Measurements from ENCODE around the gene MEPCE.
"Not testable (repeated sequence)": the region's sequence is repeated elsewhere in the genome, so short reads cannot be mapped to it uniquely, and the experiment has no call there.

The MEPCE gene

DNA sequence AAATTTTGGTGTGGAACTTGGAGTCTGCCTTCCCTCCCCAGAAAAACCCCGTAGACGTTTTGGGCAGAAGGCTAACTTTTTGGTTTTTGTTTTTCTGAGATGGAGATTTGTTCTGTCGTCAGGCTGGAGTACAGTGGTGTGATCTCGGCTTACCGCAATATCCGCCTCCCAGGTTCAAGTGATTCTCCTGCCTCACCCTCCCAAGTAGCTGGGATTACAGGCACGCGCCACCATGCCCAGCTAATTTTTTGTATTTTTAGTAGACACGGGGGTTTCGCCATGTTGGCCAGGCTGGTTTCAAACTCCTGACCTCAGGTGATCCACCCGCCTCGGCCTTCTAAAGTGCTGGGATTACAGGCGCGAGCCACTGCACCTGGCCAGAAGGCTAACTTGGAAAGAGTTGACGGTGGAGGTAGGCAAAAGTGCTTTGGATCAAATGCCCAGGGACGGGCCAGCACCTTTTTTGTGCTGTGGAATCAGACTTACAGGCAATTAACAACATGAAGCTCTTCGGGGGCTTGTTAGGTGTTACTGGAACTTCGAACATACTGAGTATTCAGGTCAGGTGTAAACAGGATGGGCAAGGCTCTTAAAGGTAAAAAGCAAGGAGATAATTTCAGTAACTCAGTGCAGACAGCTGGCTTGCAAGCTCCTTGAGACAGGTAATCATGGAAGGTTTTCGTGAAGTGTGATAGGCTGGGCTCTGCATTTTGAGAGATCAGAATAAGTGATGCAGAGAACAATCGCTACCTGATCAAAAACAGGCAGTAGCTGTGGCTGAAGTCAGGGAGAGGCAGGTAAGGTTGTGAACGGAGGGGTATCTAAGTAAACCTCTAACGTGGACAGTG, 4.9 kb downstream of the MEPCE start:
- no peak for DNase-seq

DNA sequence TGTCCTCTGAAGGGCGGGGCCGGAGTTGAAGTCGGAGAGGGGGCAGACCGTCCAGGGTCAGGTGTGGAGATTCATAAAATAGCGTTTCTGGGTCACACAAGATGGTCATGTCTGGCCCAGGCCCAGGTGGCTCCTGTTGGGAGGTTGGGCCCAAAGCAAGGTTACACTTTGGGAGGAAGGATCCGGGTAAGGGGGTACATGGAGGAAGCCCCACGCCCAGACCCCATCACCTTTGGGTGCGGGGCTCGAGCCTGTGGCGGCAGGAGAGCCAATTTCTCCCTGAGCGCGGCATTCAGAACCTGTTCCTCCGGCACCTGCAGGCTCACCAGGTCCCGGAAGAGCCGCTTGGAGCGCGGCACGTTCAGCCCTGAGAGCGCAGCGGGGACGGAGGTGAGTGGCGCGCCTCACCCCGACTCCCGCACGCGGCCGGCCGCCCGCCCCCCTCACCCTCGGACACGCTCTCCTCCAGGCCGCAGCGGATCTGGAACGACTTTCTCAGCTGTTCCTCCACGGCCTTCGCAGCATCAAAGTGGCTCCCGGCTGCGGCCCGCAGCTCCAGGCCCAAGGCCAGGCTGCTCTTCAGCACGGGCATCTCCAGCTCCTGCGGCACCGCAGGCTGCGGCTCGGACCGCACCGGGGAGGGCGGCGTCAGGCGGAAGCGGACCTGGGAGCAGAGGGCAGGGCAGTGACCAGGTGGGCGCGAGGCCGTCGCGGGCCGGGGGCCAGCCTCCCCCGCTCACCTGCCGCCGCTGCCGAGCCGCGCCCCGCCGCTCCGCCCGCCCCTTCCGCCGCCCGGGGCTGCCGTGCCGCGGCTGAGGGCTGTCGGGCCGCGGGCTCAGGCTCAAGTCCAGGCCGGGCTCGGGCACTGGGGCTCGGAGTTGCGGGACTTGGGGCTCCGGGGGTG, 6.0 kb downstream of the MEPCE start:
- DNase-seq = no peak

DNA sequence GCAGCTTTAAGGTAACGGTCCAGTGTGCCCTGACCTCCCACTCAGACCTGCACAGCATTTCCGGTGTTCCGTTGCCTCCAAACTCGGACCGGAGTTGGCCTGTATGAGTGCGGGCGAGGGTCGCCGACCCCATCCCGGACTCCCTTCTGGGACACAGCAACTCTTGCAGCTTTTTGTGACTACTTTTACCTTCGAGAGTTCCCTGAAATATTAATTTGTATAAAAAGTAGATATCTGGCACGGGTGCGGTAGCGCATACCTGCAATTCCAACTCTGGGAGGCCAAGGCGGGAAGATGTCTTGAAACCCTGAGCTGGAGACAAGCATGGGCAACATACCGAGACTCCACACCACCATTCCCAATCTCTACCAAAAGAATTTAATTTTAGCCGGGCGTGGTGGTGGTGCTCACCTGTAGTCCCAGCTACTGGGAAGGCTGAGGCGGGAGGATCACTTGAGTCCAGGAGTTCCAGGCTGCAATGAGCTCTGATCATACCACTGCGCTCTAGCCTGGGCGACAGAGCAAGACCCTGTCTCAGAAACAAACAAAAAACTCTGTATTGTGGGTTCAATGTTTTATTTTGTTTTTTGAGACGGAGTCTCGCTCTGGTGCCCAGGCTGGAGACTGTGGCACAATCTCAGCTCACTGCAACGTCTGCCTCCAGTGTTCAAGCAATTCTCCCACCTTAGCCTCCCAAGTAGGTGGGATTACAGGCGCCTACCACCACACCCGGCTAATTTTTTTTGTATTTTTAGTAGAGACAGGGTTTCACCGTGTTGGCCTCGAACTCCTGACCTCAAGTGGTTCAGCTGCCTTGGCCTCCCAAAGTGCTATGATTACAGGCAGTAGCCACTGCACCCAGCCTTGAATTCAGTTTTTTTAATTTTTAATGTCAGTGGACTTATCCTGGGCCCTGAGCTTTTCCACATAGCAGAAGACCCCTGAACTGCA, 7.8 kb downstream of the MEPCE start:
- no peak for DNase-seq

DNA sequence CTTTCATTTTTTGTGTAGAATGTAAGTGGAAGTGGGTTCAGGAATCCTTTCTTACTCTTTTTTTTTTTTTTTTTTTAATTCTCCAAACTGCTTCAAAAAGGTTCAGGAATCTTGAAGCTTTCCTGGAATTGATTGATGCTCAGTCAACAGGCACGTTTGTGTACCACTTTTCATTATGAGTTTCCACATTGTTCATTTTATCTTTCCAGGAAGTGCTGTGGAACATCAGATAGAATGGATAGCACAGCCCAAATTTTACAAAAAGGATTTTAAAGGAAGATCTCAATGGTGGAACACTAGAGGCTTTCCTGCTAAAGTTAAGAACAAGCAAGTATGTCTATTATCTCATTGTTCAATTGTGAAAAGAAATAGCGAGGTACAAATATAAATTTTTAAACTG, 8.5 kb downstream of the MEPCE start:
- DNase-seq = no peak

DNA sequence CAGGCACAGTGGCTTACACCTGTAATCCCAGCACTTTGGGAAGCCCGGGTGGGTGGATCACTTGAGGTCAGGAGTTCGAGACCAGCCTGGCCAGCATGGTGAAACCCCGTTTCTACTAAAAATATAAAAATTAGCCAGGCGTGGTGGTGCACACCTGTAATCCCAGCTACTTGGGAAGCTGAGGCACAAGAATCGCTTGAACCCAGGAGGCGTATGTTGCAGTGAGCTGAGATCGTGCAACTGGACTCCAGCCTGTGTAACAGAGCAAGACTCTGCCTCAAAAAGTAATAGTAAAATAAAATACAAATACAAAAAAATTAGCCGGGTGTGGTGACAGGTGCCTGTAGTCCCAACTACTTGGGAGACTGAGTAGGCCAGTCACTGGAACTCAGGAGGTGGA, 9.1 kb downstream of the MEPCE start:
- DNase-seq = not testable (repeated sequence)

DNA sequence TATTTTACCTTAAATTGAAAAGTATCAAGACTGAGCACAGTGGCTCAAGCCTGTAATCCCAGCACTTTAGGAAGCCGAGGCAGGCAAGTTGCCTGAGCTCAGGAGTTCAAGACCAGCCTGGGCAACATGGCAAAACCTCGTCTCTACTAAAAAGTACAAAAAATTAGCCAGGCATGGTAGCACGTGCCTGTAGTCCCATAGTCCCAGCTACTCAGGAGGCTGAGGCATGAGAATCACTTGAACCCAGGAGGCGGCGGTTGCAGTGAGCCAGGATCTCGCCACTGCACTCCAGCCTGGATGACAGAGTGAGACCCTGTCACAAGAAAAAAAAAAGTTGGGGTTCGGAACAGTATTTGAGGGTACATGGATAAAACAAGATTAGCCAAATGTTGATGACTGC, 9.6 kb downstream of the MEPCE start:
- not testable (repeated sequence) for DNase-seq

DNA sequence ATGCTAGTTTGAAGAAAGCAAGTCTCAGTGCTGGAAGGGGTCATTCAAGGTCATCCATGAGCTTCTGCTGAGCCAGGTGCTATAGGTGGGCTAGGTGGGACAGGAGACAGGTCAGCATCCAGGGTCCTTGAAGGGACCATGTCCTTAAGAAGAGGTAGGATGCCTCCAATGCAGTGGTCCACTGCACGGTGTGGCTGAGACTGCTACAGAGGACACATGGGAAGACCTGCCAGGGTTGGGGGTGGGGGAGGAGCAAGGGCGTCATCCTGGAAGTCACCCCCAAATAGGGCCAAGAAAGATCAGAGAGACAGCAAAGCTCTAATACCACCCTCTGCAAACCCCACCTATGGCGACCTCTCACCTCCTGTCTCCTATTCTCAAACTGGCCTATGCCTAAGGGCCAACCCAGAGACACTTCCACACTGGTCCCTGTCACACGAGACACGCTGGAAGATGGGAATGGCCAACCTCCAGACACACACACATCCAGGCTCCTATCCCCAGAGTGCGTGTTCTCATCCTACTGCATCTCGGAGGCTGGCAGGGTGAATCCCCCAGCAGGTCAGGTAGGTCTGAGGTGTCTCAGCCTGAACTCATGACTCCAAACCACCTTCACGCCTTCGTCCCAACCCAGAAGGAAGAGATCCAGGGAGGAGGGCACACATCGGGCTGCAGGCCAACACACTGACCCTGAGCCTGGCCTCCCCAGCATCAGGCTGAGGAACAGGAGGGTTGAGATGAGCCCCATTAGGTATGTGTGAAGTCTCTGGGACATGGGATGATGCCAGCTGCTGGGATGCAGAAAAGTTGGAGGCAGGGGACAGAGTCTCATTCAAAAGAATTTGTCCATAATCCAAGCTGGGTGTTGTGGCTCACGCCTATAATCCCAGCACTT, 12.3 kb downstream of the MEPCE start:
- DNase-seq = no peak

DNA sequence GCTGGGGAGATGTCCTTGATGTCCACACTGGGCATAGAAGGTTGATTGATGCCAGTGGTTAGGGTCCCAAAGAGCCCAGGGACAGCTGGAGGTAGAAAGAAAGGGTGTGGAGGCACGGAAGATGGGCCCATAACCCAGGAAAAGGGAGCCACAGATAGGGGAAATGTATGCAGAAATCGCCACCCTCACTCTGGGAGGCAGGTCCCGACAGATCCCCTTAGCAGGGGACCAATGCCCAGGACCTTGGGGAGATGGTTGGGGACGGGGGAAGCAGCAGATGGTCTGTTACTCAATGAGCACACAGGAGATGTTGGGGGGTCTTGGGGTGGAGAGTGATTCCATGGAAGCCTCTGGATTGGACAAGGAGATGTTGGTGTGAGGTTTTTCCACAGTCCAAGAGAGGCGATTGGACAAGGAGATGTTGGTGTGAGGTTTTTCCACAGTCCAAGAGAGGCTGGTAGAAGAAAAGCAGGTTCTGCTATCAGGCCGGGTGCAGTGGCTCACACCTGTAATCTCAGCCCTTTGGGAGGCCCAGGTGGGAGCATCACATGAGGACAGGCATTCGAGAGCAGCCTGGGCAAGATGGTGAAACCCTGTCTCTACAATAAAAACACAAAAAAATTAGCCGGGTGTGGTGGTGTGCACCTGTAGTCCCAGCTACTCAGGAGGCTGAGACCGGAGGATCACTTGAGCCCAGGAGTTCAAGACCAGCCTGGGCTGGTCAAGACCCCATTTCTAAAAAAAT, 13.6 kb downstream of the MEPCE start:
- no peak for DNase-seq

DNA sequence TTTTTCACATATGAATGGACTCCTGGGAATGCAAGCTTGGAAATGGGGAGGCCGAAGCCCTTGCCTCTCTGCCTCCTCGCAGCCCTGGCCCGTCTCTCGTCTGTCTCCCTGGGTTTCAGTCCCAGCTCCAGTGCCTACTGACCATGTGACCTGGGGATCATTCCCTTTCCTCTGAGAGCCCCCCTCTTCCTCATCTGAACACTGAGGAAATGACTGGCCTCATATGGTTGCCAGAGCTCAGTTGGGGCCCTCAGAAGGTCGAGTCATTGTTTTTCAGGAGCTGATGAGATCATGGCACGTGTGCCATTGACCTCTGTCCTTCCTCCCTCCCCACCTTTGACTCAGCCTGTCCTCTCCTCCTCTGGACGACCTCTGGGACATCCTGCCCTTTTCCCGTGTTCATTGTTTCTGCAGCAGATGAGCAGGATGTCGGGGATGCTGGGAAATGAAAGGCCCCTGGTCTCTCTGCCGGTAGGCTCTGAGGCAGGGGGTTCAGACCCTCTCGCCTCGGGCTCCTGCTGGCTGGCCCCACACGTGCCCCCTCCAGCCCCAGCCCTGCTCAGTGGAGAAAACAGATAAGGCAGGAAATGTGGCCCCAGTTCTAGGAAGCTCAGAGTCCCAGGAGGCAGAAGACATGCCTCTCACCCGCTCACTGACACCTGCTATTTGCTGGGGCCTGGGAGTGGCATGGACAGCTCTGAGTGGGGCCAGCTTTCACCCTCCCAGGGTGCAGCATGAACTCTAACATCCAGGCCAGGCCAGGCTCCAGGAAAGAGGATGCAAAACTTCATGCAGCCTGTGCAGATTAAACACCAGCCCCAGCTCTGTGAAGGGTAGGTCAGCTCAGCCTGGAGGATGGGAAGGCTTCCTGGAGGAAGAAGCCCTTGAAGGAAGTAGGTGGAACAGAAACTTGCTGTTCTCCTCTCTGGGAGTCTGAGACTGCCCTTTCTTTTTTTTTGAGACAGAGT, 15.0 kb downstream of the MEPCE start:
- DNase-seq = no peak

DNA sequence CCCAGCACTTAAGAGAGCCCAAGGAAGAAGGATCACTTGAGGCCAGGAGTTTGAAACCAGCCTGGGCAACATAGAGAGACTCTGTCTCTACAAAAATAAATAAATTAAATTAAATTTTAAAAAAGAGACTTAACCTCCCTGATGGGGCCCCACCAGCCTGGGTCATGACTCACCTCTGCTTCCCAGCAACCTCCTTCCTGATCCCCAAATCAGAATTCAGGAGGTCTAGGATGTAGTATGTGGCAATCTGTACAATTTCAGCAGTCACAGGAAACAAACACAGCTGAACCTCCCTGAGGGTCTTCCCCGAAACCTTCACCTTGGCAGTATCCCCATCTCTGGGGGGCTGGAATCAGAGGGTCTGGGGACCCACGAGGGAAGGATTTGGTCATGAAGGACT, 16.4 kb downstream of the MEPCE start:
- no peak for DNase-seq

DNA sequence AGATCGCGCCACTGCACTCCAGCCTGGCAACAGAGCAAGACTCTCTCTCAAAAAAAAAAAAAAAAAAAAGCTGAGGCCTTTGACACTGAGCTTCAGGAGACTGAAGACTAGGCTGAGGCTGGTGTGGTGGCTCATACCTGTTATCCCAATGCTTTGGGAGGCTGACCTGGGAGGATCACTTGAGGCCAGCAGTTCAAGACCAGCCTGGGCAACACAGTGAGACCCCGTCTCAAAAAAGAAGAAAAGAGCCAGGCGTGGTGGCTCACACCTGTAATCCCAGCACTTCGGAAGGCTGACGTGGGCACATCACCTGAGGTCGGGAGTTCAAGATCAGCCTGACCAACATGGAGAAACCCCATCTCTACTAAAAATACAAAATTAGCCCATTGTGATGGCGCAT, 17.7 kb downstream of the MEPCE start:
- DNase-seq = not testable (repeated sequence)

DNA sequence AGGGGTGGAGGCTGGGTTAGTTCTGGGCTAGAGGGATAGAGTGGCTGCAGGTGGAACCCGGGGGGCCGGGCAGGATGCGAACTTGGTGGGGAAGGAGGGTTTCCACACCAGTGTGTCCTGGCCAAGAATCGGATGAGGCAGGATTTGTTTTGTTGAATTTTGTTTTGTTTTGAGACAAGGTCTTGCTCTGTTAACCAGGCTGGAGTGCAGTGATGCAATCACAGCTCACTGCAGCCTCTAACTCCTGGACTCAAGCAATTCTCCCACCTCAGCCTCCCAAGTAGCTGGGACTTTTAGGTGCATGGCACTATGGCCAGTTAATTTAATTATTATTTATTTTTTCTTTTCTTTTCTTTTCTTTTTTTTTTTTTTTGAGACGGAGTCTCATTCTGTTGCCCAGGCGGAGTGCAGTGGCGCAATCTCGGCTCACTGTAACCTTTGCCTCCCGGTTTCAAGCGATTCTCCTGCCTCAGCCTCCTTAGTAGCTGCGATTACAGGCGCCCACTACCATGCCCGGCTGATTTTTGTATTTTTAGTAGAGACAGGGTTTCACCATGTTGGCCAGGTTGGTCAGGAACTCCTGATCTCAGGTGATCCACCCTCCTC, 19.7 kb downstream of the MEPCE start:
- DNase-seq = no peak

DNA sequence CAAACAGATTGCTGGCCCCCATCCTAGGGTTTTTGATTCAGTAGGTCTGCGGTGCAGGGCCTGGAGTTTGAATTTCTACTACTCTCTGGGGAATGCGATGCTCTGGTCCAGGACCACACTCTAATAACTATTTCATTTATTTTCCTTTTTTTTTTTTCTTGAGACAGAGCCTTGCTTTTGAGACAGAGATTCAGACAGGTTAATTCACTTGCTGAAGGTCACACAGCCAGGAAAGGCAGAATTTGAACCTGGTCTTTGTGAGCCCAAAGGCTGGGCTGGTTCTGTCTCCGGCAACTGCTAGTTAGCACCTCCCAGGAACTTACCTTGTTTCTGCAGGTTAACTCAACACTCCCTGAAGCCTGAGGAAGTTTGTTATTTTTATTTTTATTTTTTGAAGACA, 22.9 kb downstream of the MEPCE start:
- no peak for DNase-seq

DNA sequence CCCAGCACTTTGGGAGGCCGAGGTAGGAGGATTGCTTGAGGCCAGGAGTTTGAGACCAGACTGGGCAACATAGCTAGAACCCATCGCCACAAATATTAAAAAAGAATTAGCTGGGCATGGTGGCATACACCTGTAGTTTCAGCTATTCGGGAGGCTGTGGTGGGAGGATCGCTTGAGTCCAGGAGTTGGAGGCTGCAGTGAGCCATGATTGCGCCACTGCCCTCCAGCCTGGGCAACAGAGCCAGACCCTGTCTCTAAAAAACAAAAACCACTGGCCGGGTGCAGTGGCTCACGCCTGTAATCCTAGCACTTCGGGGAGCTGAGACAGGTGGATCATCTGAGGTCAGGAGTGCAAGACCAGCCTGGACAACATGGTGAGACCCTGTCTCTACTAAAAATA, 24.2 kb downstream of the MEPCE start:
- DNase-seq = not testable (repeated sequence)

DNA sequence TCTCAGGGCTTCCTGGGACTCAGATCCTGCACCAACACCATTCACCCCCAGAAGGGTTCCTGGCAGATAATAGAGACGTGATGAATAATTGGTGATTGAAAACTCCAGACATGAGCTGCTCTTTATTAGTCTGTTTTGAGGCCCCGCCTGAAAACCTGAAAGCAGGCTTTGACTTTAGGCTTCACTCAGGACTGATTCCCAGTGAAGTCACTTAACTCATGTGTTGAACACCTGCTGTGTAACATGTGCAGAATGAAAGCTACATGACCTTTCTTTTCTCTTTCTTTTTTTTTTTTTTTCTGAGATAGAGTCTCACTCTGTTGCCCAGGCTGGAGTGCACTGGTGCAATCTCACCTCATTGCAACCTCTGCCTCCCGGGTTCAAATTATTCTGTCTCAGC, 25.6 kb downstream of the MEPCE start:
- no peak for DNase-seq

DNA sequence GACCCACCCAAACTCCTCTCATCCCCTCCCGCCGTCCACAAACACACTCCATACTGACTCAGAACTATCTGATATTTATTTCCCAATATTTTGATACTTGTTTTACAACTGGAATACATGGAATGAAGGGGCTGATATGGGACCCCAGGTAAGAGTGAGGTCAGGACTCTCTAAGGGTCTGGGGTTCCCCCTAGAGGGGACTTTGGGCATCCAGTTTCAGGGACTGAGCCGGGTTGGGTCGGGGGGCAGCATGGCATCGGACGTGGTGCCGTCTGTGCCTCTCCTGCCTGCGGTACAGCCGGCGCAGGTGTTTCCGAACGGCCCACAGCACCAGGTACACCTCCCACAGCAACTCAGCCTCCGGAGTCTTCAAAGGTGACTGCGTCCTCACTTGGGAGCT, 26.9 kb downstream of the MEPCE start:
- DNase-seq = no peak

DNA sequence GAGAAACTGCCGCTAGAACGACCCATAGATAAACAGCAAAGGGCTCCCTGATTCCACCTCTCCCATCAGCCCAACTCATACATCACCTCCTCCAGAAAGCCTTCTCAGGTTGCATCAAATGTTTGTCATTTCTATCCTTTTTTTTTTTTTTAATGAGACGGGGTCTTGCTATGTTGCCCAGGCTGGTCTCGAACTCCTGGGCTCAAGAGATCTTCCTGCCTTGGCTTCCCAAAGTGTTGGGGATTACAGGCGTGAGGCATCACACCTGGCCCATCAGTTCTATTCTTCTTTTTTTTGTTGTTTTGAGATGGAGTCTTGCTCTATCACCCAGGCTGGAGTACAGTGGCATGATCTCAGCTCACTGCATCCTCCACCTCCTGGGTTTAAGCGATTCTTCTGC, 27.4 kb downstream of the MEPCE start:
- DNase-seq = no peak

DNA sequence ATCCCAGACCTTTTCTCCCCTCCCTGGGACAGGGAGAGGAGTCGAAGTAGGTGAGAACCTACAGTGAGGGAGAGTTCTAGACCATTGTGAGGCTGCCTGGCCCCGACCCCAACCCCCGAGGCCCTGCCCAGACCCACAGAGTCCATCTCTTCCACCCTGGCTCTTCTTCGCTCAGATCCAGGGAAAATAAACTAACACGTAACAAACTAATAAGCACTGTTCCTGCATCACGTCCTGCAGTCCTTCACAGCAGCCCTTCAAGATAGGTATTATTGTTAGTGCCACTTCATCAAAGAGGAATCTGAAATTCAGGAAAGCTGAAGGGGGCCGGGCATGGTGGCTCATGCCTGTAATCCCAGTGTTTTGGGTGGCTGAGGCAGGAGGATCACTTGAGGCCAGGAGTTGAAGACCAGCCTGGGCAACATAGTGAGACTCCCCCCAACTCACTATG, 34.6 kb downstream of the MEPCE start, which contains the start of gene SPACDR:
TSS of gene SPACDR (minus strand) at position 51 of the 451 bp plus-strand sequence. CDS start 235 bp downstream, outside the sequence.
- DNase-seq = no peak

DNA sequence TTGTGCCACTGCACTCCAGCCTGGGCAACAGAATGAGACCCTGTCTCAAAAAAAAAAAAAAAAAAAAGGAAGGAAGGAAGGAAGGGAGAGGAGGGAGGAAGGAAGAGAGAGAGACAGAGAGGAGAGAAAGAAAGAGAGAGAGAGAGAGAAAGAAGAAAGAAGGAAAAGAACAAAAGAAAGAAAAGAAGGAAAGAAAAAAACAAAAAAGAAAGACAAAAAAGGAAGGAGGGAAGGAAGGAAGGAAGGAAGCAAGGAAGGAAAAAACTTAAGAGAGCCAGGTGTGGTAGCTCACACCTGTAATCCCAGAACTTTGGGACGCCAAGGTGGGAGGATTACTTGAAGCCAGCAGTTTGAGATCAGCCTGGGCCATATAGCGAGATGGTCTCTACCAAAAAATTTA, 35.2 kb downstream of the MEPCE start:
- DNase-seq = no peak

Data from NCI-H446 (cell line).